Fibroblast of the conjunctiva (primary cell): ENCODE measurements around the gene WFDC6.
"Not testable (repeated sequence)": the region's sequence is repeated elsewhere in the genome, so short reads cannot be mapped to it uniquely, and the experiment has no call there.

Experiments
- DNase-seq: peaks from one replicate; pipeline ENCODE4 v3.0.0-alpha.2; 2010; ENCODE audit warnings: low read depth

The WFDC6 gene

GRCh38 chr20:45539382-45539781 is at the start of gene WFDC6:
Gene WFDC6 (minus strand): TSS chr20:45539482. CDS start chr20:45539407, 75 bp downstream.
- DNase-seq = no peak

GRCh38 chr20:45588800-45589199 is 49.5 kb upstream of the WFDC6 start:
- DNase-seq = no peak

- not testable (repeated sequence) for DNase-seq
Measured at GRCh38 chr20:45585986-45586385, 46.7 kb upstream of the WFDC6 start.

- not testable (repeated sequence) for DNase-seq
Measured at GRCh38 chr20:45584294-45584693, 45.0 kb upstream of the WFDC6 start.

- DNase-seq = no peak
Measured at GRCh38 chr20:45583502-45583901, 44.2 kb upstream of the WFDC6 start.

- DNase-seq = no peak
Measured at GRCh38 chr20:45581702-45582101, 42.4 kb upstream of the WFDC6 start.

GRCh38 chr20:45579184-45579583 is 39.9 kb upstream of the WFDC6 start, which contains the start of gene WFDC8:
Gene WFDC8 (minus strand): TSS chr20:45579284. CDS start chr20:45579247, 37 bp downstream.
- no peak for DNase-seq

GRCh38 chr20:45578231-45578630 is 38.9 kb upstream of the WFDC6 start:
- no peak for DNase-seq

GRCh38 chr20:45576995-45577394 is 37.7 kb upstream of the WFDC6 start:
- no peak for DNase-seq

- no peak for DNase-seq
Measured at GRCh38 chr20:45575931-45576330, 36.6 kb upstream of the WFDC6 start.

GRCh38 chr20:45569650-45570049 is 30.4 kb upstream of the WFDC6 start:
- DNase-seq = not testable (repeated sequence)

- DNase-seq = no peak
Measured at GRCh38 chr20:45564760-45565276, 25.5 kb upstream of the WFDC6 start.

GRCh38 chr20:45555198-45555597 is 15.9 kb upstream of the WFDC6 start:
- DNase-seq = no peak

GRCh38 chr20:45552456-45552855 is 13.2 kb upstream of the WFDC6 start:
- DNase-seq = no peak

GRCh38 chr20:45550765-45551164 is 11.5 kb upstream of the WFDC6 start:
- no peak for DNase-seq

GRCh38 chr20:45548410-45548809 is 9.1 kb upstream of the WFDC6 start:
- no peak for DNase-seq

- DNase-seq = no peak
Measured at GRCh38 chr20:45547206-45547770, 8.0 kb upstream of the WFDC6 start, which contains the start of gene EPPIN. Gene EPPIN (minus strand): TSS chr20:45547401. CDS start chr20:45547357, 44 bp downstream.

GRCh38 chr20:45545754-45546453 is 6.6 kb upstream of the WFDC6 start:
- DNase-seq = peak; percentile 24

GRCh38 chr20:45545351-45545750 is 6.1 kb upstream of the WFDC6 start:
- no peak for DNase-seq

GRCh38 chr20:45538209-45538799 is 978 bp downstream of the WFDC6 start:
- DNase-seq = no peak

- DNase-seq = no peak
Measured at GRCh38 chr20:45527294-45527693, 12.0 kb downstream of the WFDC6 start.

GRCh38 chr20:45523821-45524220 is 15.5 kb downstream of the WFDC6 start:
- DNase-seq = no peak

- no peak for DNase-seq
Measured at GRCh38 chr20:45518282-45518681, 21.0 kb downstream of the WFDC6 start.
